Muscle layer of colon (tissue), 2 donors: Measurements from ENCODE around the gene LGALS1.
"Not testable (repeated sequence)": the region's sequence is repeated elsewhere in the genome, so short reads cannot be mapped to it uniquely, and the experiment has no call there.

Experiments used
- H3K27ac ChIP-seq: one replicate; pipeline ENCODE4 v1.7.0; 2013; ENCODE audit warnings: low read depth, mild to moderate bottlenecking, low read length, moderate library complexity
- H3K27me3 ChIP-seq, 2 donors: one replicate each; pipeline ENCODE4 v1.7.0; 2013; ENCODE audit warnings: low read length in 2 of 2, mild to moderate bottlenecking in 2 of 2; ENCODE audit not compliant: insufficient read depth in 2 of 2, control insufficient read depth in 1 of 2
- H3K36me3 ChIP-seq: one replicate; pipeline ENCODE4 v1.7.0; 2013; ENCODE audit warnings: mild to moderate bottlenecking, low read length; ENCODE audit not compliant: insufficient read depth
- H3K4me1 ChIP-seq: one replicate; pipeline ENCODE4 v1.7.0; 2013; ENCODE audit warnings: mild to moderate bottlenecking, low read length; ENCODE audit not compliant: insufficient read depth
- H3K4me3 ChIP-seq, 2 donors: one replicate each; pipeline ENCODE4 v1.7.0; 2013; ENCODE audit warnings: low read length in 2 of 2, low read depth in 1 of 2, mild to moderate bottlenecking in 1 of 2, moderate library complexity in 1 of 2
- H3K9ac ChIP-seq: one replicate; pipeline ENCODE4 v1.7.0; 2013; ENCODE audit warnings: low read length
- H3K9me3 ChIP-seq: one replicate; pipeline ENCODE4 v1.7.0; 2013; ENCODE audit warnings: mild to moderate bottlenecking, low read length
- donor health status: abdominal sarcoma.
- donor health status: Adenocarcinoma of cecum.

Gene LGALS1

DNA sequence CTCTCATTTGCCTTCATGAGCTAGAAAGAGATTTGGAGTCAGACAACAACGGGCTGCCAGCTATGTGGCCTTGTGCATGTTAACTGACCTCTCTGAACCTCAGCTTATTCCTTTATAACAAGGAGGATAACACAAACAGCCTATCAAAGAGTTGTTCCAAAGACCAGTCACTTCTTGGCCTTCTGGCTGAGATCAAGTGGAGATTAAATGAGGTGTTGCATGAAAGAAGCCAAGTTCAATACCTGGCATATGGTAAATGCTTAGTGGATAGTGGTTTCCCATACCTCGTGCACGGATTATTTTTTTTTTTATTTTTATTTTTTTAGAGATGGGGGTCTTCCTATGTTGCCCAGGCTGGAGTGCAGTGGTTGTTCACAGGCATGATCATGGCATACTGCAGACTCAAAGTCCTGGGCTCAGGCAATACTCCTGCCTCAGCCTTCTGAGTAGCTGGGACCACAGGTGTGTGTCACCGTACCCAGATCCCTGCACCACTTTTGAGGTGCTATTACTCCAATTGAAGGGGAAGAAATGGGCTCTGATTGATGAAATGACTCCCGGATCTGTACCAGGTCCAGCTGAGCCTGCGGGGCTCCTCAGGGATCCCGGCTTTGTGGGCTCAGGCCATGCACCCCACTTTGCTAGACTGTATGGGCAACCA is 4.9 kb downstream of the LGALS1 start:
- Histone ChIP-seq H3K9me3 (no peaks in the 10 kb centered on the region), H3K27me3 (no peaks in the 10 kb centered on the region), H3K9ac (no peak overlapping the region), H3K4me1 (peaks cover 21% of the 10 kb centered on the region), H3K36me3 (peaks cover 8% of the 10 kb centered on the region), H3K27ac (no peak overlapping the region), H3K4me3 (no peak overlapping the region)

- Histone ChIP-seq H3K4me1 (peaks cover 21% of the 10 kb centered on the region), H3K27me3 (no peaks in the 10 kb centered on the region), H3K36me3 (peaks cover 8% of the 10 kb centered on the region), H3K9ac (no peak overlapping the region), H3K4me3 (no peak overlapping the region), H3K27ac (peak overlapping the region; percentile 5), H3K9me3 (no peaks in the 10 kb centered on the region)
Observed at GRCh38 chr22:37681001-37681424, 5.6 kb downstream of the LGALS1 start.

DNA sequence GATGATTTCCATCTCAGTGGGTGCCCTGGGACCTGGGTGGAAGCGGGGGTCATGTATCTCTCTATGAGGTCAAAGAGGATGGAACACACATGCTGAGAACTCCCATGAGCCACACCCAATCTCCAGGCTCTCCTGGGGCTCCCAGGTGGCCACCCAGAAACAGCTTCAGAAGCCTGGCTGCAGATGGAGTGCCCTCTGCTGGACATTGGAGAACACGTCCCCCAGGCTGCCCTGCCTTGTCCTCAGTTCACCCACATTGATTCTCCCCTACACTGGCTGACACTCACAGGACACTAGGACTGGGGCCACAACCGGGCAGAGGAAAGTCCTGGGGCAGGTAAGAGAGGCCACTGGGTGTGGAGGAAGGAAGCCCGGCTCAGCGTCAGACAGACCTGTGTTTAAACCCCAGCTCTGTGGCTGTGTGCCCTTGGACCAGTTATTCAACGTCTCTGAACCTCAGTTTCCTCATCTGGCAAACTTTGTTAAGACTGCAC is 6.2 kb downstream of the LGALS1 start:
- no peak overlapping the region for H3K4me3 ChIP-seq
- H3K9me3 ChIP-seq: no peaks in the 10 kb centered on the region
- H3K9ac ChIP-seq: no peak overlapping the region
- peaks cover 21% of the 10 kb centered on the region for H3K4me1 ChIP-seq
- H3K36me3 ChIP-seq: peaks cover 8% of the 10 kb centered on the region
- H3K27me3 ChIP-seq: no peaks in the 10 kb centered on the region
- no peak overlapping the region for H3K27ac ChIP-seq

- Histone ChIP-seq H3K36me3 (peaks cover 13% of the 10 kb centered on the region), H3K4me1 (peaks cover 13% of the 10 kb centered on the region), H3K4me3 (no peak overlapping the region), H3K27me3 (no peaks in the 10 kb centered on the region), H3K9me3 (no peaks in the 10 kb centered on the region), H3K27ac (no peak overlapping the region), H3K9ac (no peak overlapping the region)
Observed at GRCh38 chr22:37684803-37685615, 9.6 kb downstream of the LGALS1 start.

DNA sequence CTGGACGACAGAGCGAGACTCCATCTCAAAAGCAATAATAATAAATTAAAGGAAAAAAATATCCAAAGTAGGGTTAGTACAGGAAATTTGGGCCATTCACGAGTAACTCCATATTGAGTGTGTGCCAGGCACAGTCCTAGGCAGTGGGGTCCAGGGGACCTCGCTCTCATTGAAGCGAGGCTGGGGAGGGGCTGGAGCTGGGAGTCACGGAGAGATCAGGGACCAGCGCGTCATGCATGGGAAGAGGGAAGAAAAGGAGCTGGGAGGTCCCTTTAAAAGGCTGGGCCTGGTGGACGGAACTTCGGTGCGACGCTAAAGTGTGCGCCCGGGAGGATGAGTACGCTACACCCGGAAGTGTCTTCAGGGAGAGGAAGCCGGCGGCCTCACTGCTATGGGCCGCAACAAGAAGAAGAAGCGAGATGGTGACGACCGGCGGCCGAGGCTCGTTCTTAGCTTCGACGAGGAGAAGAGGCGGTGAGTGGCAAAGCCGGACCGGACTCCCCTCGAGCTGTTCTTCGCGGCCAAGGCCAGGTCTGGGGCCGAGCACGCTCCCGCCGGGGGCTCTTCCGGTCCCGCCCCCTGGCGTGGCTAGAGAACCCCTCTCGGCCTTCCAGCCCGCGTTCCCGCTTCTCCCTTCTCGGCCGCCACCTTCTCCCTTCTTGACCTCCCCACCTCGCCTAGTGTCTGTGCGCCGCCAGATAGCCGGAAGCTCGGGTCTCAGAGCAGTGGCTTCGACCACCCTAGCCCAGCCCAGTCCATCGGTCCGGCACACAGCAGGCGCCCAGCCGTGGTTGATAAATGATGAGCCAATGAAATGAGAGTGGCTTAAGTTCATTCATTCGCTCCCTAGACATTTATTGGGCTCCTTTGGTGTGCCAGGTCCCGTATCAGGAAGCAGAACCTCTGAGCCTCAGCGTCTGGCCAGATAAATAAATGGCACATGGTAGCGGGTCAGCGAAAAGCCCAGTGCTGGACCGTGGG is 10.9 kb downstream of the LGALS1 start, which contains the start of gene NOL12:
Gene NOL12 (plus strand): TSS at position 342 of the 981 bp plus-strand sequence. CDS start 50 bp downstream, at position 392.
- Histone ChIP-seq H3K36me3 (peaks cover 22% of the 10 kb centered on the region), H3K27me3 (no peaks in the 10 kb centered on the region), H3K4me3 (peak within 1 kb of the TSS; percentile 90 to 100), H3K9me3 (no peaks in the 10 kb centered on the region), H3K9ac (peak within 1 kb of the TSS; percentile 93), H3K27ac (peak within 1 kb of the TSS; percentile 85), H3K4me1 (peaks cover 10% of the 10 kb centered on the region)

- Histone ChIP-seq H3K4me3 (no peak overlapping the region), H3K27ac (no peak overlapping the region), H3K9ac (no peak overlapping the region), H3K27me3 (no peaks in the 10 kb centered on the region), H3K36me3 (peaks cover 44% of the 10 kb centered on the region), H3K9me3 (no peaks in the 10 kb centered on the region), H3K4me1 (peaks cover 6% of the 10 kb centered on the region)
Observed at GRCh38 chr22:37690407-37690806, 15.0 kb downstream of the LGALS1 start.

GRCh38 chr22:37690901-37691504 is 15.6 kb downstream of the LGALS1 start:
- Histone ChIP-seq H3K4me1 (peaks cover 12% of the 10 kb centered on the region), H3K9ac (no peak overlapping the region), H3K4me3 (no peak overlapping the region), H3K36me3 (peaks cover 44% of the 10 kb centered on the region), H3K27ac (no peak overlapping the region), H3K9me3 (no peaks in the 10 kb centered on the region), H3K27me3 (no peaks in the 10 kb centered on the region)

GRCh38 chr22:37692627-37693285 is 17.3 kb downstream of the LGALS1 start:
- no peak overlapping the region for H3K9ac ChIP-seq
- peaks cover 44% of the 10 kb centered on the region for H3K36me3 ChIP-seq
- H3K4me3 ChIP-seq: no peak overlapping the region
- H3K9me3 ChIP-seq: no peaks in the 10 kb centered on the region
- H3K4me1 ChIP-seq: peaks cover 19% of the 10 kb centered on the region
- no peak overlapping the region for H3K27ac ChIP-seq
- H3K27me3 ChIP-seq: no peaks in the 10 kb centered on the region

GRCh38 chr22:37694131-37694530 is 18.7 kb downstream of the LGALS1 start:
- not testable (repeated sequence) for H3K9ac ChIP-seq, H3K4me3 ChIP-seq, H3K27me3 ChIP-seq, H3K9me3 ChIP-seq, H3K27ac ChIP-seq
- Histone ChIP-seq H3K4me1 (peaks cover 19% of the 10 kb centered on the region), H3K36me3 (peaks cover 32% of the 10 kb centered on the region)

GRCh38 chr22:37696260-37696656 is 20.8 kb downstream of the LGALS1 start:
- peaks cover 22% of the 10 kb centered on the region for H3K36me3 ChIP-seq
- peak overlapping the region in 1 of 2 donors; percentile 14 for H3K4me3 ChIP-seq
- not testable (repeated sequence) for H3K9me3 ChIP-seq, H3K27me3 ChIP-seq, H3K9ac ChIP-seq, H3K27ac ChIP-seq
- peaks cover 19% of the 10 kb centered on the region for H3K4me1 ChIP-seq
